Tibial nerve (tissue), 4 donors: ENCODE data around the gene PPFIBP2.

Experiments
- EP300 ChIP-seq, 2 donors: sonication (generic); formaldehyde crosslinking; IDR thresholded peaks; one replicate each; pipeline ENCODE4 v1.6.1; 2017; ENCODE audit warnings: antibody characterized with exemption in 2 of 2, mild to moderate bottlenecking in 1 of 2
- POLR2A ChIP-seq, 2 donors: fragments of 450-650 bp; IDR thresholded peaks; one replicate each; pipeline ENCODE4 v1.6.1; 2017; ENCODE audit warnings: antibody characterized with exemption in 2 of 2, mild to moderate bottlenecking in 2 of 2, moderate library complexity in 2 of 2
- TF ChIP-seq, protein P1 (sequence below), 5 experiments: fragments of 200-600 bp in 3 of 5; fragments of 450-650 bp in 2 of 5; sonication (generic) in 3 of 5; IDR thresholded peaks; one replicate each; pipeline ENCODE4 v1.5.1; 2016 to 2019; ENCODE audit warnings: antibody characterized with exemption in 5 of 5, mild to moderate bottlenecking in 3 of 5, moderate library complexity in 2 of 5

DNA sequence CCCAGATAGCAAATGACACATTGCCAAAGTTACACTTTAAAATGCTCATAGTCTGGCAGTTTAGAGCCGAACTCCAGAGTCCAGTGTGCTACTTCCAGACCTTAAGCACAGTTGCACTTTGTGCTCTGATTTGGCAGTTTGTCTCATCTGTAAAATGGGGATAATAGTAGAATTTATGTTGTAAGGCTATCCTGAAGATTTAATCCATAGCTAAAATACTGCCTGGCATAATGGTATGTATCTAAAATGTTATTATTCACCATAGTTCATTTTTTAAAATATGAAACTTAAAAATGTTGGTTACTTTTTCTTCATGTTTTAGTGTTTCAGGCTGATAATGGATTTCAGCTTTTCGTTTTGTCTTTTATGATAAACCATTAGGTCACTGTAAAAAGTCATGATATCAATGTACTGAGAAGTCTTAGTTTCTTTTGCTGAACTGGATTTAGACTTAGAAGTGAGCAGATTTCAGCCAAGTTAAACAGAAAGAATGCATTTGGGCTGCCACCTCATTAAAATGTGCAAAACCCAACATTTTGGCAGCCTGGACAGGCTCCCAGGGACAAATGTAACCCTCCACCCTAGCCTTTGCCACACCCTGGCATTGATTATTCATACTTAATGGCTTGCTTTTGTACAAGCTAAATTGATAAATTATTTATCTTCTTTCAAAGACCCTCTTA is 27.6 kb upstream of the PPFIBP2 start:
- TF ChIP-seq POLR2A (IDR thresholded peaks at IDR 0.05) (no peak), EP300 (IDR thresholded peaks at IDR 0.05) (no peak)
- TF ChIP-seq, protein P1, sequence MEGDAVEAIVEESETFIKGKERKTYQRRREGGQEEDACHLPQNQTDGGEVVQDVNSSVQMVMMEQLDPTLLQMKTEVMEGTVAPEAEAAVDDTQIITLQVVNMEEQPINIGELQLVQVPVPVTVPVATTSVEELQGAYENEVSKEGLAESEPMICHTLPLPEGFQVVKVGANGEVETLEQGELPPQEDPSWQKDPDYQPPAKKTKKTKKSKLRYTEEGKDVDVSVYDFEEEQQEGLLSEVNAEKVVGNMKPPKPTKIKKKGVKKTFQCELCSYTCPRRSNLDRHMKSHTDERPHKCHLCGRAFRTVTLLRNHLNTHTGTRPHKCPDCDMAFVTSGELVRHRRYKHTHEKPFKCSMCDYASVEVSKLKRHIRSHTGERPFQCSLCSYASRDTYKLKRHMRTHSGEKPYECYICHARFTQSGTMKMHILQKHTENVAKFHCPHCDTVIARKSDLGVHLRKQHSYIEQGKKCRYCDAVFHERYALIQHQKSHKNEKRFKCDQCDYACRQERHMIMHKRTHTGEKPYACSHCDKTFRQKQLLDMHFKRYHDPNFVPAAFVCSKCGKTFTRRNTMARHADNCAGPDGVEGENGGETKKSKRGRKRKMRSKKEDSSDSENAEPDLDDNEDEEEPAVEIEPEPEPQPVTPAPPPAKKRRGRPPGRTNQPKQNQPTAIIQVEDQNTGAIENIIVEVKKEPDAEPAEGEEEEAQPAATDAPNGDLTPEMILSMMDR (IDR thresholded peaks at IDR 0.05): no peak
